ENCODE data around the gene ACTL9.
A peak's percentile ranks its signal among the peaks of the same experiment; 100 is the strongest.

ACTL9 gene

GRCh38 chr19:8663920-8664670 lies 34.5 kb downstream of the ACTL9 start:
- Histone ChIP-seq H3K4me1 (ENCODE audit: insufficient read depth, low read length, poor library complexity, severe bottlenecking) (peaks cover 62% of the 10 kb centered on the region), H3K79me2 (ENCODE audit: insufficient read depth, low read length) (no peaks in the 10 kb centered on the region), H3K9me3 (ENCODE audit: insufficient read depth, low read depth, low read length) (no peaks in the 10 kb centered on the region), H3K9me2 (replicated peaks; ENCODE audit: low read depth, low read length) (no peaks in the 10 kb centered on the region), H3K27me3 (ENCODE audit: insufficient read depth, low read length, poor library complexity, severe bottlenecking) (no peaks in the 10 kb centered on the region), H3K9ac (ENCODE audit: low read depth, low read length, poor library complexity, severe bottlenecking) (peak overlapping the region; percentile 62), H3K4me2 (ENCODE audit: low read depth, low read length, poor library complexity, severe bottlenecking) (peak overlapping the region; percentile 62), H4K20me1 (ENCODE audit: insufficient read depth, low read length, poor library complexity, severe bottlenecking) (no peaks in the 10 kb centered on the region), H3K4me3 (ENCODE audit: low read length, poor library complexity, severe bottlenecking) (peak overlapping the region; percentile 29), H3K36me3 (ENCODE audit: insufficient read depth, low read length) (no peaks in the 10 kb centered on the region), H2AFZ (ENCODE audit: low read length) (no peak overlapping the region), H3F3A (ENCODE audit: low read depth) (no peaks in the 10 kb centered on the region; the same call in 1 of the 2 replicates)
- TF ChIP-seq CTCF (conservative IDR thresholded peaks at IDR 0.05; ENCODE audit: low read length): no peak

DNA sequence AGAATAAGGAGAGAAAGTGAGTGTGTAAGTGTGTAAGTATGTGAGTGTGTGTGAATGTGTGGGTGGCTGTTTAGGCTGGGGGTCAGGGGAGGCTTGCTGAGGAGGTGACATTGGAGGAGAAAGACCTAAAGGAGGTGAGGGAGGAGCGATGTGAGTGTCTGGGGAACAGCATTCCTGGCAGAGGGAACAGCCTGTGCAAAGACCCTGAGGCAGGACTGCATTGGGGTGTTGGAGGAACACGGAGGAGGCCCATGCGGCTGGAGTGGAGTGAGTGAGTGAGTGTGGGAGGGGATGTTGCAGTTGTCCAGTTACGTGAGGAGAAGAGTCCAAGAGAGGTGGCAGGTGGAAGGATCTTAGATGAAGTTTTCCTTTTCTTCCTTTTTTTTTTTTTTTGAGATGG lies 36.3 kb downstream of the ACTL9 start:
- Histone ChIP-seq H3K4me2 (ENCODE audit: low read depth, low read length, poor library complexity, severe bottlenecking) (no peak overlapping the region), H3K4me3 (ENCODE audit: low read length, poor library complexity, severe bottlenecking) (no peak overlapping the region), H2AFZ (ENCODE audit: low read length) (no peak overlapping the region), H3K9me3 (ENCODE audit: insufficient read depth, low read depth, low read length) (no peaks in the 10 kb centered on the region), H3K9ac (ENCODE audit: low read depth, low read length, poor library complexity, severe bottlenecking) (no peak overlapping the region), H3K9me2 (replicated peaks; ENCODE audit: low read depth, low read length) (no peaks in the 10 kb centered on the region), H3K36me3 (ENCODE audit: insufficient read depth, low read length) (no peaks in the 10 kb centered on the region), H3F3A (ENCODE audit: low read depth) (no peaks in the 10 kb centered on the region; the same call in 1 of the 2 replicates), H4K20me1 (ENCODE audit: insufficient read depth, low read length, poor library complexity, severe bottlenecking) (no peaks in the 10 kb centered on the region), H3K4me1 (ENCODE audit: insufficient read depth, low read length, poor library complexity, severe bottlenecking) (peaks cover 55% of the 10 kb centered on the region), H3K27me3 (ENCODE audit: insufficient read depth, low read length, poor library complexity, severe bottlenecking) (no peaks in the 10 kb centered on the region), H3K79me2 (ENCODE audit: insufficient read depth, low read length) (no peaks in the 10 kb centered on the region)
- TF ChIP-seq EZH2phosphoT487 (IDR thresholded peaks at IDR 0.05; ENCODE audit: borderline replicate concordance): no peak
- no peak for TF ChIP-seq CTCF (conservative IDR thresholded peaks at IDR 0.05; ENCODE audit: low read length)

DNA sequence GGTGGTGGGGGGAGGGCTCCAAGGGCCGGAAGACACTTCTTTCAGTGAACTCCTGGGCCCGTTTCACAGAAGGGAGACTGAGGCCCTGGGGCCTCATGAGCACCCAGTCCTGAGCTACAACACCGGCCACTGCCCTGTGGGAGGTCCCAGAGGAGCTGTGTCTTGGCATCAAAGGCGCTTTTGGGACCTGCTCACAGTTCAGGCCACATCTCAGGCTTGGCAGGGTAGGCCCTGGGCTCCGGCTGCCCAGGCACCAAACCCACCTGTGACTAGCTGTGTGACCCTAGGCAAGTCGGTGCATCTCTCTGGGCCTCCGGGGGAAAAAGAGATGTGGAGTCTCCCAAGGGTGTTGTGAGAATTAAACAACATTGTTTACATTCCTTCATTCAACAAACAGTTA lies 38.7 kb downstream of the ACTL9 start:
- Histone ChIP-seq H4K20me1 (ENCODE audit: insufficient read depth, low read length, poor library complexity, severe bottlenecking) (no peaks in the 10 kb centered on the region), H3K9ac (ENCODE audit: low read depth, low read length, poor library complexity, severe bottlenecking) (peak overlapping the region; percentile 18), H3K4me2 (ENCODE audit: low read depth, low read length, poor library complexity, severe bottlenecking) (peak overlapping the region; percentile 4), H3K36me3 (ENCODE audit: insufficient read depth, low read length) (no peaks in the 10 kb centered on the region), H3K9me2 (replicated peaks; ENCODE audit: low read depth, low read length) (no peaks in the 10 kb centered on the region), H3K27me3 (ENCODE audit: insufficient read depth, low read length, poor library complexity, severe bottlenecking) (no peaks in the 10 kb centered on the region), H3K9me3 (ENCODE audit: insufficient read depth, low read depth, low read length) (no peaks in the 10 kb centered on the region), H3F3A (ENCODE audit: low read depth) (no peaks in the 10 kb centered on the region), H3K4me1 (ENCODE audit: insufficient read depth, low read length, poor library complexity, severe bottlenecking) (peaks cover 50% of the 10 kb centered on the region), H3K4me3 (ENCODE audit: low read length, poor library complexity, severe bottlenecking) (no peak overlapping the region), H3K79me2 (ENCODE audit: insufficient read depth, low read length) (no peaks in the 10 kb centered on the region), H2AFZ (ENCODE audit: low read length) (no peak overlapping the region)
- TF ChIP-seq CTCF (conservative IDR thresholded peaks at IDR 0.05; ENCODE audit: low read length) (no peak), EZH2phosphoT487 (IDR thresholded peaks at IDR 0.05; ENCODE audit: borderline replicate concordance) (no peak)

Data from Loucy (cell line).